GM08714 (cell line): ENCODE measurements around the gene PROZ.
"Not testable (repeated sequence)": the region's sequence is repeated elsewhere in the genome, so short reads cannot be mapped to it uniquely, and the experiment has no call there.

Source experiments
- H3K4me3 ChIP-seq: fragments of 200-500 bp; sonication (Bioruptor generic); 2 replicates; pipeline ENCODE4 v1.5.1; 2014; ENCODE audit warnings: mild to moderate bottlenecking, low read length, inconsistent platforms
- ZNF274 ChIP-seq: IDR thresholded peaks from 2 replicates; pipeline ENCODE4 v1.6.1; 2012; ENCODE audit warnings: mild to moderate bottlenecking, low read depth, low read length

PROZ gene

DNA sequence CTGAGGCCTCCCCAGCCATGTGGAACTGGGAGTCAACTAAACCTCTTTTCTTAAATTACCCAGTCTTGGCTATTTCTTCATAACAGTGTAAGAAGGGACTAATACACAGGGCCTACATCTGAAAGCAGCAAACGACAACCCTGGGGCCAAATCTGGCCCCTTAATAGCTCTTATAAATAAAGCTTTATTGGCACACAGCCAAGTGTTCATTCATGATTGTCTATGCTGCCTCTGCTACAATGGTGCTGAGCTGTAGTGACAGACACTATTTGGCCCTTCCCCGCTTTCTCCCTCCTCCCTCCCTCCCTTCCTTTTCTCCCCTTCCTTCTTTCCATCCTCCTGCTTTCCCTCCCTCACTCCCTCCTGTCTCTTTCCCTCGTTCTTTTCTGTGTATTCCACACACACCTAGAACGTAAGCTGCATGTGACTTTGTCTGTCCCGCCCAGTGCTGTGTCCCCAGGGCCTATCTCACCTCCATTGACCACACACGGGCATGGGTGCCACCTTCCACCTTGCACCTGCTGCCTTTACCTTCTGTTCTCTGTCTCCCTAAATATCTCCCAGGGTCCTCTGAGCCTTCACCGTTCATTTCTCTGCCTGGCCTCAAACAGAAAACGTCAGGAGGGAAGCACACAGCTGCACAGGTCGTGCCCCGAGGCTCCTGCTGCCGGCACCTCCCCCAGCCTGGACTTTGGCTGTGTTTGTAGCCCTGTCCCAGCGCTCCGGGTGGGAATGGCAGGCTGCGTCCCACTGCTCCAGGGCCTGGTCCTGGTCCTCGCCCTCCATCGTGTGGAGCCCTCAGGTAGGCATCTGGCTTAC lies at the start of gene PROZ:
Gene PROZ (plus strand): TSS at position 720 of the 819 bp plus-strand sequence. CDS start 13 bp downstream, at position 733.
- H3K4me3 ChIP-seq, result no peak within 1 kb of the TSS

GRCh38 chr13:113109151-113110047 lies 49.0 kb upstream of the PROZ start:
- no peak for TF ChIP-seq ZNF274
- H3K4me3 ChIP-seq, result no peak overlapping the region

More for the DNA sequence above, at the start of gene PROZ:
- TF ChIP-seq ZNF274, result no peak

DNA sequence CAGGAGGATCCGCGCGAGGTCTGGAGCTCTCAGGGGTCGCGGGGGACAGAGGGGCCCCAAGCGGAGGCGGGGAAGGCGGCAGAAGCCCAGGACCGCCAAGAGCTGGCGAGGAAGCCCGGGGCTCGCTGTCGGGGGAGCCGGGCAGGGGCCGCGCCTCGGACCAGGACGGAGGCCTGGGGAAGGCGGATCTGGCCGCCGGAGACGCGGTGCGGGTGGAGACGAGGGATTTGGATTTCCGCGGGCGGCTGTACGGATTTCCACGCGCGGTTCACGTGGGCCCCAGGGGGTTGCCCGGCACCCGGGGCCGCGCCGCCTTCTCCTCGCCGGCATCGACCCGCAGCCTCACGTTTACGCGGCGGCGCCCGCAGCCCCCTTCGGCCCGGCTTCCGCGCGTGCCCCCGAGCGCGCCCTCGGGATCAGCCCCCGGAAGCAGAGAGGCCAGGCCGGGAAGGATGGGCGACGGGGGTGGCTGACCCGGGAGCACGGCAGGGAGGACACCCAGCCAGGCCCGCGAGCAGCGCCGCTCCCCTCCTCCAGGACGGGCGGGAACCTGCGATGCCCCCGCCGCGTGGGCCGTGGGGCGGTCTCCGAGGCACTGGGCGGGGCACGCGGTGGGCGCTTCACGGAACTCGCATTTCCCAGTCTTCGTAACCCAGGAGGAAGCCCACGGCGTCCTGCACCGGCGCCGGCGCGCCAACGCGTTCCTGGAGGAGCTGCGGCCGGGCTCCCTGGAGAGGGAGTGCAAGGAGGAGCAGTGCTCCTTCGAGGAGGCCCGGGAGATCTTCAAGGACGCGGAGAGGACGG lies 48.2 kb upstream of the PROZ start:
- TF ChIP-seq ZNF274, result no peak
- H3K4me3 ChIP-seq, result no peak overlapping the region

- no peak overlapping the region for H3K4me3 ChIP-seq
- no peak for TF ChIP-seq ZNF274
These were observed 47.6 kb upstream of the PROZ start for GRCh38 chr13:113110852-113111315.

DNA sequence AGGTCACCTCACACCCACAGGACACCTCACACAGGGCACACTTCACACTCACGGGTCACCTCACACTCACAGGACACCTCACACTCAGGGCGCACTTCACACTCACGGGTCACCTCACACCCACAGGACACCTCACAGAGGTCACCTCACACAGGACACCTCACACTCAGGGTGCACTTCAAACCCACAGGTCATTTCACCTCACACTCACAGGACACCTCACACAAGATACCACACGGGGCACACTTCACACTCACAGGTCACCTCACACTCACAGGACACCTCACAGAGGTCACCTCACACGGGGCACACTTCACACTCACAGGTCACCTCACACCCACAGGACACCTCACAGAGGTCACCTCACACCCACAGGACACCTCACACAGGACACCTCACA lies 46.6 kb upstream of the PROZ start:
- H3K4me3 ChIP-seq, result not testable (repeated sequence)

GRCh38 chr13:113112475-113112874 lies 46.0 kb upstream of the PROZ start:
- not testable (repeated sequence) for H3K4me3 ChIP-seq

DNA sequence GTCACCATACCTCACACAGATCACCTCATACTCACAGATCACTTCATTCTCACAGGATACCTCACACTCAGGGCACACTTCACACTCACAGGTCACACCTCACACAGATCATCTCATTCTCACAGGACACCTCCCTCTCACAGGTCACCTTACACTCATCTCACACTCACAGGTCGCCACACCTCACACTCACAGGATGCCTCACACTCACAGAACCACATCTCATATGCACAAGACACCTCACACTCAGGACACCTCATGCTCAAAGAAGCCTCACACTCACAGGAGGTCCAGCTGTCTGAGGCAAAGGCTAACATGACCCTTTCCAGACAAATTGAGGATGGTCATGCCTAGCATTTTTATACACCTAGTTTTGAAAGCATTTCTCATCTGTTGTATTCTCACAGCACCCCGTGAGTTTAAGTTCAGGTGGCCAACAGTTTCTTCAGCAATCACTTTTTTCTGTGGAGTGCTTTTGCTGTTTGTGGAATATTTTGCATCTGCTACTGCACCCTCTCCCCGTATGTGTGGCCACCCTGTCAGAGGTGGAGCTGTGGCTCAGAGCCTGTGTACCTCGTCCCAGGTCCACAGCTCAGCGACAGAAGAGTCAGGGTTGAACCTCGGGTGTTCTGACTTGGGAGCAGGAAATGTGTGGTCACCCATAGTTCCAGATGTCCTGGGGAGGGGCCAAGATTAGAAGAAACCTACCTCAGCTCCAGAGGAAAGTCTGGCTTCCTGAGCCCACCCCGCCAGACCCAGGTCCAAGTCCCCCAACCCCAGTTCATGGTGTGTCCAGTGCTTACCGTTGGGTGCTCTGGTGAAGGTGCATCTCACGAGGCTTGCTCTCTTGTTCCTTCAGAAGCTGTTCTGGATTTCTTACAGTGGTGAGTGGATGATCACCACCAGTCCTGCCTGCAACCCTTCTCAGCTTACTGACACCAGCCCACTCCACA lies 45.3 kb upstream of the PROZ start:
- TF ChIP-seq ZNF274, result no peak

GRCh38 chr13:113113846-113114271 lies 44.6 kb upstream of the PROZ start:
- no peak for TF ChIP-seq ZNF274

More for the DNA sequence above, 45.3 kb upstream of the PROZ start:
- no peak overlapping the region for H3K4me3 ChIP-seq

DNA sequence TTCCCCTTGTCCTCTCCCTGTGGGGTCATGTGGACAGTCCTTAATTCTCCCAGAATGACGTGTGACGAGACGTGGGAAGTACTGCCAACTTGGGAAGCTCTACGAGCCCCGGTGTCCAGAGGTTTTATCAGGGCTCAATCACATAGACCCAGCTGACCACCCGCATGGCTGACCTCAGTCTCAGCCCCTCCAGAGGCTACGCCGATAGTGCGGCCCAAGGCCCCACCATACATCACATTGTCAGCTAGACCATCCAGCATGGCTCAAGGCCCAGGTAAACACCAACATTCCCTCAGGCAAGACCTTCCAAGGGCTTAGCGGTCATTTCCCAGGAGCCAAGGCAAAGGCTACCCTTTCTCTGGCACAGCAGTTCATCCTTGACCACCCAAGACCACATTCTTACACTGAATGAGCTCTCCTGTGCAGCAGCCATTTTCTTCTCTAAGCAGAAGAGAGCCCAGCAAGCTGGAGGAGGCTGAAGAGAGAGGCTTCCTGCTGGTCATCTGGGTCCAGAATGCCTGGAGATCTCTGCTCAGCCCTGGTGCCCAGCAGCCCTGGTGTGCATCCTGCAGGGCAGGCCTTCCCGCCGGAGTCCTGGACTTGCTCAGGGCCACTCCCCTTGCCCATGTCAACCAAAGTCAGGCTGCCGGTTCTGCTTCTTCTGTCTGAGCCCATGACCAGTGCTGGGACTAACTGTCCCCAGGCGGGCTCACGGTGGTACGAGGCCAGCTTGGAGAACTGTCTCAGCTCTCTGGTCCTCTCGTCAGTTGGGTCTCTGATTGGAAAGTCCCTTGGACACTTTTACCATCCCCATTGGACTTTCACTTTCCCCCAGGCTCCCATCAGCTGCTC lies 43.7 kb upstream of the PROZ start:
- TF ChIP-seq ZNF274, result no peak
- no peak overlapping the region for H3K4me3 ChIP-seq

More at GRCh38 chr13:113113846-113114271, 44.6 kb upstream of the PROZ start:
- H3K4me3 ChIP-seq, result no peak overlapping the region

DNA sequence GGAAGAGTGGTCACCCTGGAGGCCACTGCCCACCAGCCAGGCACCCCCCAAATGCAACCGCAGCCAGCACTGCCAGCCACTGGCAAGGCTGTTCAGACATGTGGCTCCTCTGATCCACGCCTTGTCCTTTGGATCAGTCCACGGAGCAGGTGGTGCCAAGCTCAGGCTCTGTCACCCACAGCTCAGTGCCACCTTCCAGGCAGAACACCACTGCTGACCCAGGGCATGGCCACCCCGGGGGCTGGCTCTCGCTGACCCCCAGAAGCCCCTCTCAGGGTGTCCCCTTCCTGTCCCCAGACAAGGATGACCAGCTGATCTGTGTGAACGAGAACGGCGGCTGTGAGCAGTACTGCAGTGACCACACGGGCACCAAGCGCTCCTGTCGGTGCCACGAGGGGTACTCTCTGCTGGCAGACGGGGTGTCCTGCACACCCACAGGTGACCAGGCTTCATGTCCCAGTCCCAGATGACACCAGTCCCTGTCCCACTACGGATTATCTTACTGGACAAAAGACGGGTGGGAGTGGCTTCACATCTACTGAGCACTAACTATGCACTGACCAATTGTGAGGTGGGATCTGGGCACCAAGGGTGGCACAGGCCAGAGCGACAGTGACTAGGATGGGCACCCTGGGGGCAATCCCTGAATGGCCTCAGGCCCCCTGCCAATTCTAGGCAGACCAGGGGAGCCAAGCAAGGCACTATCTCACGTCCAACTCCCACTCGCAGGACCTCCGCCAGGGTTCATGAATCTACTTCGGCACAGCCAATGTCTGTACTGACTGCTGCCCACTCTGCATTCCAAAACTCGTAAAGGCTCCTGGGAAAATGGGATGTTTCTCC lies 42.9 kb upstream of the PROZ start:
- no peak for TF ChIP-seq ZNF274
- no peak overlapping the region for H3K4me3 ChIP-seq

DNA sequence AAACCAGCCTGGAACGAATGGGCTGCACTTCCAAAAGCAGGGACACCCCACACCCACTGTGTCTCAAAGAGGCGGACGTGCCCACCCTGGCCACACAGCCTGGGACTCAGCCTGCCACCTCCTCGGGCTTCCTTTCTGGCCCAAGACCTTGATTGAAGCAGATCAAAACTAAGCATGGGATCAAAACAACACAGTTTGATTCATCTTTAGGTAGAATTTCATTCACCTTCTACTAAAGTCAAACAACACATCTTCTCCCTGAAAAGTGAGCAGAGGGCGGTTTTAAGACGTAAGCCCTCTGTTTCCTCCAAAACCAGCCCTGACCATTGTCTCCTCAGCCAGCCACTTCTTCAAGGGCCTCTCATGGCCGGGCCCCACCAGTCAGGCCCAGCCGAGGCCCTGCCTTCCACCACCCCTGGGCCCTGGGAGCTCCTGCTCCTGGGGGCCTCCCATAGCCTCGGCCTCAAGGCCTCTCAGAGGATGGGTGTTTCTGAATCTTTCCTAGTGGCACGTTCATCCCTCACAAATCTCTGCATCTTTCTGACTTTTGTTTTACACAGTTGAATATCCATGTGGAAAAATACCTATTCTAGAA lies 42.1 kb upstream of the PROZ start:
- no peak overlapping the region for H3K4me3 ChIP-seq
- no peak for TF ChIP-seq ZNF274
